Measurements from ENCODE around the gene TCF7L2. TPM values are rescaled to one million over a fixed set of nuclear protein-coding genes. Genes with fewer than 3 reads are reported as not detected.

The TCF7L2 gene
- polyA plus RNA-seq, 10 donors = 42.8 to 61.7 (median 48.1) TPM

DNA sequence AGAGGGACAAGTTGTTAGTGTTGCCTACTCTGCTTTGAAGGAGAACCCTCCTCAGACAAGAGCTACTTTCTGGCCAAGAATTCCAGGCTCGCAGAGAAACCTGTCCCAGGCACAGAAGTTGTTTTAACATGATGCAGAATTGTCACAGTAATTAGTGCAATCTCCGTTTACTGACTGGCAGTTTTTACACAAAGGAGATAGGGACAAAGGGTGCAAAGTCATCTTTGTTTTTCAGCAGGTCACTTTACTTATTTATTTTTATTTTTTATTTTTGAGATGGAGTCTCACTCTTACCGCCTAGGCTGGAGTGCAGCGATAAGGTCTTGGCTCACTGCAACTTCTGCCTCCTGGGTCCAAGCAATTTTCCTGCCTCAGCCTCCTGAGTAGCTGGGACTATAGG is 12.3 kb downstream of the TCF7L2 start:
- no peak for DNase-seq

DNA sequence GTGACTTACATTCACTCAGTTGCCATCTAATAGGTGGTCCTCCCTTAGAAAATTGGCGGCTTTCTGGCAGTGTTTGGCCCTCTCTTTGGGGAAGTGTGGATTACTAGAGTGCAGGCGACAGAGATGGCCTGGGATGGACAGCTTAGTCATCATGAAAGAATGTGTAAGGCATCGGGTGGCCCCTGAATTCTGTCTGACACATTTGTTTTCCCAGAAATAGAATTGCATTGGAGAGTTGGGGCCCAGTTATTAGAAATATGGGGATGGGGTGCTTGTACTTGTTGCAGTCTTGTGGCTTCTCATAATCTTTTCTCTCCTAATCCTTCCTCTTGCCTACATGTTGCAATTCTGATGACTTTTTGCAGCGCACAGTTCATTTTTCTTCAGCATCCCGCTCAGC is 13.8 kb downstream of the TCF7L2 start:
- DNase-seq = no peak

DNA sequence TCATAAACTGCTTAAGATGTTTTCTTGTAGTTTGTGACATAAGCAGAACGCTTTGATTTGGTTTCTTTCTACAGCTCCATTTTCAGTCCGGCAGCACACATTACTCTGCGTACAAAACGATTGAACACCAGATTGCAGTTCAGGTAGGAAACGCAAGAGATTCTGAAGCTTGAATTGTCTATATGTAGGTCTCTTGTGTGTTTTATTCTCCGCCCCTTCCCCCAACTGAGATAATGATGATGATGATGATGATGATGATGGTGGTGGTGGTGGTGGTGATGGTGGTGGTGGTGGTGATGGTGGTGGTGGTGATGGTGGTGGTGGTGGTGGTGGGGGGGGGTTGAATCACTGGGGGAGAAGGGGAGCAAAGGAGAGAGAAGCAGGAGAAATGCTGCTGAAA is 14.4 kb downstream of the TCF7L2 start:
- DNase-seq = no peak

DNA sequence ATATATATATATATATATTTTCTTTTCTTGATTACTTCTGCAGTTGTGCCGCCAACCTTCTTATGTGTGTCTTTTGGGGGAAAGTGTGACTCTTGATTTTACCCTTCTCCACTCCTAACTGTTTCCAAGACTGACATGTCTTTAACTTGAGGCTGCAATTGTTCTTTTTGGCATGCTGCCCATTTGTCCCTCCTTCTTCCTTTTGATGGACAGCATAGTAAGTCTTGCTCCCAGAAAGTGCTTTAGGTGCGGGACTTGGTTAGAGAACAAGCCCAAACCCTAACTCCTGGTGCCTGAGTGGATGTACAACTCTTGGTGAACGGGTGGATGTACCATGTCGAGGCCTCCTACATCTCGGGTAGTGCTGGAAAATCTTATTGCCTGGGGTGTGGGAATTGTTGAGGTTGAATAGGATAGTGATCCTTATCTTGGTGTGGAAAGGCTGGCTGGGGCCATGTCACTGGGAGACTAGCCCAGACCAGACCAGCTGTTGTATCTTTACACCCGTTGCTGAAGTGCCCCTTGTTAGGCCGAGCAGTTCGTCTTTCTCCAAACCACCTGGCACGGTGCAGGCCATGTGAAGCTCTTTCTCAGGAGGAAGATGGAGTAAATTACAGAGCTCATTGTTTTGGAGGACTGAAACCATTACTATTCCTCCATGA is 16.3 kb downstream of the TCF7L2 start:
- no peak for DNase-seq

DNA sequence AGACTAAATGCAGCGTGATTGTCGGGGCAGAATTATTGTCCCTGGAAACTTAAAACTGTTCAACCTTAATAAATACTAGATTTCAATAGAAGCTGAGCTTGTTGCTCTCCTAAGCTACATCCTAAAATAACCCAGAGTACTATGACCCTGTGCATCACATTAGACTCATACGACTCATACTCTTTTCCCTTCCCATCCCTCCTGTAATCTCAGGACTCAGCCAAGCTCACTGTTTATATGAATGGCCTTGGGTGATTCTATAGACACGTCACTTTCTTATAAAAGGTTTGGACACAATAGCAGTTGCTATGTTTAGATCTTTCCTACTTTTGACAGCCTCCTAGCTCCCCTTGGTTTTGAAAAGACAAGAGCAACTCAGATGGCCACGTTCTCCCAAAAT is 17.2 kb downstream of the TCF7L2 start:
- no peak for DNase-seq

DNA sequence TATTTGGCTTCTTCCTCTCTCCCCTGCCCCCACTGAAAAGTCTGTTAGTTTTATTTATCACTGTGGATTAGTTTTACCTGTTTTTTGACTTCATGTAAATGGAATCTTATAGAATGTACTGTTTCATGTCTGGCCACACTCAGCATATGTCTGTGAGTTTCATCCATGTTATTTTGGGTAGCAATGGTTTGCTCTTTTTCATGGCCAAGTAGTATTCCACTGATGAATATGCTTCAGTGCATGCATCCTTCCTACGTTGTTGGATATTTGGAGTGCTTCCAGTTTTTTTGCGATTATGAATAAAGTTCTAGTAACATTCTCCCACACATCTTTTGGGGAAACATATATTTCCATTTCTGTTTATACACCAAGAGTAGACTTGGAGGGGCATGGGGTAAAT is 19.1 kb downstream of the TCF7L2 start:
- no peak for DNase-seq

DNA sequence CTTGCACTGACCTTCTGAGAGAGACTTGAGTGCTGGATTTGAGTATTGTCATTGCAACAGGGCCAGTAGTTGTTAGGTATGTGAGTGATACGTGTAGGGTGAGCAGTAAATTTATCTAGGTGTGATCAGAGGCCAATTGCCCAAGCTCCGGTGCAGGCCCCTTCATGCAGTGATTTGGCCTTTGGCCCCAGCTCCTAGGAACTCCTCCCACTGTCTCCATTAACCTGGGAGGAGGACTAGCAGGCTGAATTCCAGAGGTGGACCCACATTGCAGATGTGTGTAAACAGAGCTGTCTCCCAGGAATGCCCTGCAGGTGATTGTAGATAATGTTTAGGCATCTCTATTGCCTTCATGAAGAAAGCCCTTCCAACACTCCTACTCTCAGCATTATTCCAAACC is 19.5 kb downstream of the TCF7L2 start:
- DNase-seq = no peak

DNA sequence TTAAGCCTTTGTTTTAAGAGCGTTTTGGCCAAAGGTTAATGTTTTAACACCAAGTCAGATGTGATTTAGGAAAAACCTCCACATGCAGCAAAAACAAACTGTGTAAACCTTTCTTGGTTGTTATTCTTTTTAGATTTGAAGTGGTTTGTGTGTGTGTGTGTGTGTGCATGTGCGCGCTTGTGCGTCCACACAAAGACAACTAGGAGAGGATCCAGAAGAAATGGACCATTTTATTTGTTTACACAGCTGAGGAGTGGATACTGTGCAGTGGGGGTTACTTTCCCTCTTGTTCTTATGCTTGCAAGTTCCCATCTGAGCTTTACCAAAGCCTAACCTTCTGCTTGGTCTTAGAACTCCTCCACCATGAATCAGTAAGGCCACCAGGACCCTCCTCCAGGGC is 20.0 kb downstream of the TCF7L2 start:
- DNase-seq = no peak

DNA sequence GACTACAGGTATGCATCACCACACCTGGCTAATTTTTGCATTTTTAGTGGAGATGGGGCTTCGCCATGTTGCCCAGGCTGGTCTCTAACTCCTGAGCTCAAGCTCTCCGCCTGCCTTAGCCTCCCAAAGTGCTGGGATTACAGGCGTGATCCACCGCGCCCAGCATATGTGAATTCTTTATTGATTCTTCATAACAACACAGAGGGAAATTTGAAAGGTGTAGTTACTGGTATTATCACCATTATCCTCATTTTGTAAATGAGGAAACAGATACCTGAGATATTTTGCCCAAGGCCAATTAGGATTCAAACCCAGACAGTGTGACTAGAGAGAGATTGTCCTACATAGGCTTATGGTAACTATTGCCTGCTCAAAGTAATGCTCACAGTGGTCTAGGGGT is 22.6 kb downstream of the TCF7L2 start:
- no peak for DNase-seq

DNA sequence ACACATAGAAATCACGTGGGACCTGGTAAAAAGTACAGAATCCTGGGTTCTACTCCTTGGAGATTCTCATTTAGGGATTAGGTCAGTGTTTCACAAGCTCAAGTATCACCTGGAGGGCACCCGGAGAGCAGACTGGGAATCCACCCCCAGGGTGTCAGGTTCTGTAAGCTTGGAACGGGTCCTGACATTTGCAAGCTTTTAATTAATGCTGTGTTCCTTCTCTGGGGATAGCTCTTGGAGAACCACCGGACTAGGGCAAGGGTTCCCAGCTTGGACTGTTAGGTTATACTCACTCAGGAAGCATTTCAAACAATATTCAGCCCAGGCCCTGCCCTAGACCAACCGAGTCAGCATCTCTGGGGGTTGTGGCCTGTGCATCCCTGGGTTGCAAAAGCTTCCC is 23.0 kb downstream of the TCF7L2 start:
- no peak for DNase-seq

DNA sequence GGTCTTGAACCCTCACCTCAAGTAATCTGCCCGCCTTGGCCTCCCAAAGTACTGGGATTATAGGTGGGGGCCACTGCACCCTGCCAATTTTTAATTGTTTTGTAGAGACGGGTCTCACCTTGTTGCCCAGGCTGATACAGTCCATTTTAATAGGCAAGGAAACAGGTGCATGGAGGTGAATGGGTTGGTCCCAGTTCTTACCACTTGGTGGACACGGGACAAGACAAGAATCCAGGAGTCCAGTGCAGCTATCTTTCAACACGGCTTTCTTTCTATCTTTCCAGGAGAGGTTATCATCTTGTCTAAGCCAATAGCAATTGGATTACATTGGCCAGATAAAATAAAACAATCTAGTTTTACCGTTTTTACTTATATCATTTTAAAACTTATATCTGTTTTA is 23.8 kb downstream of the TCF7L2 start:
- no peak for DNase-seq

DNA sequence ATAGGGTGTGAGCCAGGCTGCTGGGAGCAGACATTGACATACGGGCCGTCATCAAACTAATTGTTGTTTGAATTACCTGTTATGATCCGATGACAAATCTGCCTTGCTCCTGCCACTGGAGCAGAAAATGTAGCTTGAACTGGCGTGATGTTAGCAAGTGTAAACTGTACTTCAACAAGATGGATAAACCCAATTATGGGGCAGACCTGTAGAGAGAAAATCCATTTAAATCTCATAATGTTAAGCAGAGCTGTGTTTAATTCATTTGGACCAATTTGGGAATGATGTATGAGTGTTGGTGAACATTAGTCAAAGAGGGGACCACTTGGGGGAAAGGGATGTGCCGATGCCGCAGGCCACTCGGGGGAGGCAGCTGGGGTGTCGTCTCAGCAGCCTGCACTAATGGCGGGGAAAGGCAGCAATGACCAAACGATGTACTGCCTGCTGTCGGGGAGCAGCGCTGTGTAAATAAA is 27.4 kb downstream of the TCF7L2 start:
- DNase-seq = no peak

DNA sequence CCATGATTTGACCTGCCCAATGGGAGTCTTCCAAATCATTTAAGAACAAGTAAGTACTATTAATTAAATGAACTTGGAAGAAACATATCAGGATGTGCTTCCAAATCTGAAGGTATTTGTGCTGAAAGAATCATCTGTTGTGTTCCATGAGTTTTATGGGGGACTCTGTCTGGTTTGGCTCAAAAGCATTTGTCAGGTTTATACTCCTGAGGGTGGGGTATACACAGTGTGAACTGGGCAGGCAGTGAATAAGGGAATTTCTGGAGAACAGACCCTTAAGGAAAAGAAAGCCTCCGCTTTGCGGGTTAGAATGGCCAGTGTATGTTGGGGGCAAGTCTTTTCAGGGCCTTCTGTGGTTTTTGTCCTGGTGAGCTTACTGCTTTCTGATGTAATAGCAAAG is 29.9 kb downstream of the TCF7L2 start:
- DNase-seq = no peak

DNA sequence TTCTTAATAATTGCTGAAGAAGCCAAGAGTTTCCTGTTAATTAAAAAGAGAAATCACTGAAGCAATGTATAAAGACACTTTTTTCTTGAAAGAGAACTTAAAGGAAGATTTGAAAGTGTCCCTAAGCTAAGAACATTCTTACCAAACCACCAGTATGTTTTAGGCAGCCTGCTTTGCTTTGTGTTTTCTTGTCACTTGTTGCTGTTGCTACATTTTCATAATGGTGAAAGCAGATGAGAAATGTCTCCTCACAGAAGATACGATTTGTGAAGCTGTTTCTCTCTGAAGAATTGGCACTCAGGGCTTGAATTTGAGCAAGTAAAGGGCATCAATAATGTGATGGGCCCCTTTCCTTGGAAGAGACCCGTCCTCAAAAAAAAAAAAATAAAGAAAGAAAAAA is 30.9 kb downstream of the TCF7L2 start:
- DNase-seq = no peak

DNA sequence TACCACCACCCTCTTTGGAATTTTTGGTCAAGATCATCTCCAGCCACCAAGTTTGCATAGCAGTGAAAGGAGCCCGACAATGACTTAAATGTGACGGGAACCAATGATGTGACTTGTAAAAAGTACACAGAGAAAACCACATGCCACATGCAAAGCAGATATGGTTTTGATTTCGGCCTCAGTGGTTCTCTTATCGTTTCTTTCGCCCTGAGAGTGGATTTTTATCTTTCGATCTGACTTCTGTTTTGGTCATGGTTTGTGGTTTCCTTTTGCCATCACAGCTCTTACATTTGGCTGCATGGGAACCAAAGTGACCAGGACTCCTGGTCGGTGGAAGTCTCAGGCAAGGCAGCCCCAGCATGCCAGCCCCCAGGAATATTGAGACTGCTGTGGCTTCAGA is 31.5 kb downstream of the TCF7L2 start:
- DNase-seq = no peak

DNA sequence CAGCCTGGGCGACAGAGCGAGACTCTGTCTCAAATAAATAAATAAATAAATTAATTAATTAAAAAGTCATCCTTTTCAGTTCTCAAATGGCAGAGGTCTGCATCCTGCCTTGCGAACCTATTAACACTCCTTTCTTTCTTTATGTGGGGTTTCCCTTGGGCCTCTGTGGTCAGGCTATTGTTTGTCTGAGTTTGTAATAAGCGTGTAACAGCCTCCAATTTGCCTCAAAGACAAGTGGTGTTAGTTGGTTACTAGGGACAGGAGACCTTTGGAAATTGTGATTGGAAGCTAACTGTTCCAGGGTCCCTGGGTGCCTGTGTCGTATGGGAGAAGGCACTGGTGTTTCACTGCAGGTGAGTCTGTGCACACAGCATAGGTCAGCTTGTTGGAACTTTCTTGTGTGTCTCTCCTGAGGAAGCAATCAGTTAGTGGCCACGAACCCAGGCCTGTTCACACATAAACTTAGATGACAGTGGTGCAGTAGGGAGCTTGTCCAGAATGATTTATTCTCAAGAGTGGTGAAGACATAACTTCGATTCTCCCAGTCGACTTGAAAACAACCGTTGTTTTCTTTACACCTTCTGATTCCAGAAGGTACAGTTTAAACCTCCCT is 33.5 kb downstream of the TCF7L2 start:
- DNase-seq = no peak

DNA sequence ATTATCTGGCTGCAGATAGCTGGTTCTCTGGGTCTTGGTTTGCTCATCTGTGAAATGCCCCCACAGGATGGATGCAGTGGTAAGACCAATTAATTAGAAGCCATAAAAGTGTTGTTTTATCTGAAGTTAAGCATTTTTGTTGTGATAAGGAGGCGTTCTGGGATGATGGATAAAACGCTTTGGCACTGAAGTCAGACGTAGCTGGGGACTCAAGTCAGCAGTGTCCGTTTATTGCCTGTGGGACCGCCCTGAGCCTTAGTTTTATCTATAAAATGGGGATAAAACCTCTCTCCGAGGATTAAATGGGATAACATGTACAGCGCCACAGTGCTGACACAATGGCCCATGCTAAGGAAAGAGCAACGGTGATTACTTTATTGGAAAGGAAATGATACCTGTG is 34.7 kb downstream of the TCF7L2 start:
- no peak for DNase-seq

DNA sequence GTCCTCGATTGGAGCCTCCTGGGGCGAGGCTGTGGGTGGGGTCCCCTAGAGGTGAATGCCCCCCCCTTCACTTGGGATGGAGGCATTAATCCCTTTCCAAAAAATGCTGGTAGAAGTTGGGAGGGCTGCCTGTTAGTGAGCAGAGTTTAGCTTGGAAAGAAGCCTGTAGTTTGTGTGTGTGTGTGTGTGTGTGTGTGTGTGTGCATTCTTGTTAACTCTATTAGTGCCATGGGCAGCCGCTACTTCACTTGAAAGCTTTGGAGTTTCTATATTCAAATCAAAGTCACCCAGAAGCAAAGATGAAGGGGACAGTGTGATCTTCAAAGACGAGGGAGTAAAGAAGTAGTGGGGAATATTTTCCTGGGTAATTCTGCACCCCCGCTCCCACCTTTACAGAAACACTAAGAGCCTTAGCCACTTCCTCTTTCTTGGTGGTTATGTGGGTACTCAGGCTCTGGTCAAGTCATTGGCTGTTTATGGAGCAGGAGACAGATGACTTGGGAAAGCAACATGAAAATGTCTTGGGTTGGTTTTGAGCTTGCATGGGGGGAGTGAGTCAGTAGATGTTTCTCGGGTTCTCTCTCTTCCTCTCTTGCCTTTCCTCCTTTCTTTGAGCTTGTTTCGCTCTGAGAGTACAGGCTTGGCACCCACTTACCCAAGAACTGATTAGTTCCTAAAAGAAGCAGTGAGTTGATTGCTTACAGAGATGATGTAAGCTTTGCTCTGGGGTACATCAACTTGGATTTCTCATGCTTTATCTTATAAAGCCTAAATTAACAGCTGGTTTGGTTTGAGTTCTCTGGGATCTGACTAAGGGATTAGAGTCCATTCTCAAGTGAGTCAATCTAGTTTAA is 35.9 kb downstream of the TCF7L2 start:
- peak in 1 of 3 donors; percentile 43 for DNase-seq

DNA sequence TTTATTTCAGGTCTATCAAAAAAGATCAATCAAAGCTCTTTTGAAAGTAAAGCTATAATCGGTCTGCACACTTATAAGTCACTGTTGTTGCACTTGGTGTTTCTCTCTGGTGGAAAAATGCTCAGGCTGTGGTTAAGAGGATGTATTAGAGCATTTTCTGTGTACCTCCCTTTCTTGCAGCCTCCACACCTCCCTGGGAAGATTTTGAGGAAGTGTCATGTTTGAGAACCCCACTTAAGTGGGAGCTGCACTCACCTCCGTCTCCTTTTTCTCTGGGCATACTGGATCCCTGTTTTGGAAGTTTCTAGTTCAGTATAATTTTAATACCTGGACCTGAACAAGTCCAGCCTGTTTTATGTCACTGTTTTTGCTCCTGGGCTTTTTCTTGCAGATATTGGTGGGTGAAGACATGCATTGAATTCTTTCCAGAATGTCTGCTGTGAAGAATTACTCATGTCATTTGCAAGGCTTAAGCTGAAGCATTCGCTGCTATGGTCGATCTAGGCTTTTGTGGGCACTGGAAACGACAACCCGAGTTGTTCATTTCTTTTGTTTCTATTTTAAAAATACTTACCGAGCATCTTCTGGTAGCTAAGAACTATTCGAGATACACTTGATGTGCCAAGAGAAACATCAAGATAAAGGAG is 36.6 kb downstream of the TCF7L2 start:
- DNase-seq = no peak

DNA sequence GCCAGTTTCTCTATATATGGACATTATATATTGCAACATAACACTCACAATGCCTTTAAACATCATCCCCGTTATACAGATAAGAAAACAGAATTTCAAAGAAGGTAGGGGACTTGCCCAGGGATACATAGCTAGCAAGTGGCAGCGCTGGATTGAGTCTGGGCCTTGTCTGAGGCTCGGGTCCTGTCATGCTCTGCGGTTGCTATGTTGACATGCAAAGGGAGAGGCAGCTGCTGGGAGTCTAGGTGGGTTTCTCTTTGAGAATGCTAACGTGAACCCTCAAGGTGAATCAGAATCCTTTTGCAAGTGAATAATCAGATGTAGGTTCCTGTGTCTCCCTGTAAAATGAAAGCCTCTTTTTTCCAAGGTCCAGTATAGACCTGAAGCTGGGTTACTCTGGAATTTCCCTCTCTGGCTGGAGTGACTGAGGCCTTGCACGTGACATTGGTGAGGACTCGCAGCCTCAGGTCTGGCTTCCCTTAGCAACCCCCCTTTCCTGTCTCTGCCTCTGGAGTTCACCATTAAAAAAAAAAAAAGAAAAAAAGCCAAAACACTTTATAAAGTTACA is 38.9 kb downstream of the TCF7L2 start:
- DNase-seq = no peak

DNA sequence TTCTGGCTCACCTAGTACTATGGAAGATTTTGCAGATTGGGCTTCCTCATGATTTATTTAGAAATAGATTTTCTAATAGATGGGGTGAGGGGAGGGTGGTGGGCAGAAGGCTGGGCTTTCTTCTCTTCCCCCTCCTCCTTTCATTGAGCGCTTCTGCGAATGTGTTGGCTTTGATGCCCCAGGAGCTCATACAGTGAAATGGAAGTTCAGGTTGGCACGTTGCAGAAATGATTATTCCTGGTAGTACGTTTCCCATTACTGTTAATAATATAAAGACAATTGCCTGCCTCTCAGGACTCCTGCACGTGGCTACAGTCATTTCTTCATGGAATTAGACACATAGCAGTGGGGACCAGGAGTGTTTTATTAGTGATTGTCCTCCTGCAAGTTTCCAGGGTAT is 39.8 kb downstream of the TCF7L2 start:
- no peak for DNase-seq

DNA sequence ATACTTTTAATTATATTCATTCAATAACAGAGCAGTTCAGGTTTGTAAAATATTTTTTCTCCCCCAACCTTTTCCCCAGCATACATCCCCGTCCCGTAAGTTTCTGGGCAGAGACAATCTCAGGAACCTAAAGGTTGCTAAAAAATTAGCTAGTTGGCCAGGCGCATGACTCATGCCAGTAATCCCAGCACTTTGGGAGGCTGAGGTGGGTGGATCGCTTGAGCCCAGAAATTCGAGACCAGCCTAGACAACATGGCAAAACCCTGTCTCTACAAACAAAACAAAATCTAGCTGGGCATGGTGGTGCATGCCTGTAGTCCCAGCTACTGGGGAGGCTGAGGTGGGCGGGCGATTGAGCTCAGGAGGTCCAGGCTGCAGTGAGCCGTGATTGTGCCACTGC is 40.2 kb downstream of the TCF7L2 start:
- no peak for DNase-seq

Data from muscle of back (tissue), 11 donors.